Fibroblast of skin of left quadriceps (primary cell): ENCODE measurements around the gene EIF4E1B.

ENCODE experiments used
- DNase-seq, 2 experiments: peaks; one replicate each; pipeline ENCODE4 v3.0.0-alpha.2; 2013; ENCODE audit warnings: low read depth in 2 of 2

EIF4E1B gene

GRCh38 chr5:176690911-176691310, 60.4 kb downstream of the EIF4E1B start:
- no peak for DNase-seq

- no peak for DNase-seq
These were observed 61.0 kb downstream of the EIF4E1B start for GRCh38 chr5:176691524-176691923.

GRCh38 chr5:176692326-176692725, 61.9 kb downstream of the EIF4E1B start:
- DNase-seq, result no peak

- DNase-seq, result no peak
These were observed 62.5 kb downstream of the EIF4E1B start for GRCh38 chr5:176692839-176693476.

- DNase-seq, result no peak
These were observed 63.0 kb downstream of the EIF4E1B start for GRCh38 chr5:176693477-176693851.

- no peak for DNase-seq
These were observed 63.7 kb downstream of the EIF4E1B start for GRCh38 chr5:176694146-176694545.

- DNase-seq, result no peak
These were observed 64.2 kb downstream of the EIF4E1B start for GRCh38 chr5:176694631-176695030.

- no peak for DNase-seq
These were observed 64.6 kb downstream of the EIF4E1B start for GRCh38 chr5:176695073-176695472.
